Measurements from ENCODE around the gene CACNA1B.

The CACNA1B gene

GRCh38 chr9:137924761-137925369, 47.3 kb downstream of the CACNA1B start:
- DNase-seq, result no peak

GRCh38 chr9:137943655-137944054, 66.1 kb downstream of the CACNA1B start:
- DNase-seq, result no peak

GRCh38 chr9:137945581-137945980, 68.0 kb downstream of the CACNA1B start:
- DNase-seq, result no peak

GRCh38 chr9:137946993-137947392, 69.4 kb downstream of the CACNA1B start:
- DNase-seq, result no peak

- DNase-seq, result no peak
Measured at GRCh38 chr9:137948642-137949041, 71.1 kb downstream of the CACNA1B start.

- no peak for DNase-seq
Measured at GRCh38 chr9:137949260-137949659, 71.7 kb downstream of the CACNA1B start.

GRCh38 chr9:137951107-137951506, 73.5 kb downstream of the CACNA1B start:
- DNase-seq, result no peak

GRCh38 chr9:137951597-137952490, 74.3 kb downstream of the CACNA1B start:
- DNase-seq, result no peak

GRCh38 chr9:137952976-137953666, 75.5 kb downstream of the CACNA1B start:
- no peak for DNase-seq

GRCh38 chr9:137953683-137954438, 76.3 kb downstream of the CACNA1B start:
- DNase-seq, result no peak

- DNase-seq, result no peak
Measured at GRCh38 chr9:137955224-137955570, 77.6 kb downstream of the CACNA1B start.

- DNase-seq, result no peak
Measured at GRCh38 chr9:137955586-137955985, 78.0 kb downstream of the CACNA1B start.

- DNase-seq, result no peak
Measured at GRCh38 chr9:137956039-137956438, 78.5 kb downstream of the CACNA1B start.

GRCh38 chr9:137956688-137957385, 79.3 kb downstream of the CACNA1B start:
- no peak for DNase-seq

- no peak for DNase-seq
Measured at GRCh38 chr9:137959641-137960411, 82.2 kb downstream of the CACNA1B start.

GRCh38 chr9:137960496-137960895, 82.9 kb downstream of the CACNA1B start:
- no peak for DNase-seq

- DNase-seq, result no peak
Measured at GRCh38 chr9:137963525-137963924, 85.9 kb downstream of the CACNA1B start.

- no peak for DNase-seq
Measured at GRCh38 chr9:137965177-137965795, 87.7 kb downstream of the CACNA1B start.

GRCh38 chr9:137967280-137967953, 89.8 kb downstream of the CACNA1B start:
- DNase-seq, result no peak

GRCh38 chr9:137968235-137968634, 90.7 kb downstream of the CACNA1B start:
- no peak for DNase-seq

- DNase-seq, result no peak
Measured at GRCh38 chr9:137969008-137969407, 91.4 kb downstream of the CACNA1B start.
